GM12875 (cell line): Measurements from ENCODE around the gene EML5.

Experiments
- H3K4me3 ChIP-seq: one replicate; pipeline ENCODE4 v1.5.1; 2011; ENCODE audit warnings: low read depth, low read length, control low read depth
- CTCF ChIP-seq: IDR thresholded peaks from 2 replicates; pipeline ENCODE4 v1.5.1; 2011; ENCODE audit warnings: low read depth, mild to moderate bottlenecking, control low read depth, inconsistent platforms, low read length, moderate library complexity, borderline replicate concordance; ENCODE audit not compliant: insufficient read depth

EML5 gene

GRCh38 chr14:88563845-88564244, 228.9 kb downstream of the EML5 start:
- TF ChIP-seq CTCF: no peak
- peak overlapping the region; percentile 100 for H3K4me3 ChIP-seq

- TF ChIP-seq CTCF: 0 out of 2 replicates have a peak, but pooled peaks have one; percentile 9
- H3K4me3 ChIP-seq: peak within 1 kb of the TSS; percentile 100
Observed at GRCh38 chr14:88562831-88563686, 229.7 kb downstream of the EML5 start, which contains the start of gene ZC3H14. TSS of gene ZC3H14 (plus strand) at chr14:88563037. CDS start at chr14:88563134, 97 bp downstream.

GRCh38 chr14:88562532-88562830, 230.3 kb downstream of the EML5 start:
- no peak for TF ChIP-seq CTCF

More at GRCh38 chr14:88562532-88562830, 230.3 kb downstream of the EML5 start:
- H3K4me3 ChIP-seq: peak overlapping the region; percentile 100
